SK-N-MC (cell line): ENCODE results near the gene IREB2.

Experiments used
- EZH2 ChIP-seq: fragments of 200-600 bp; sonication (generic); IDR thresholded peaks from one replicate; pipeline ENCODE4 v1.6.1; 2017; ENCODE audit warnings: antibody characterized with exemption
- POLR2AphosphoS5 ChIP-seq: IDR thresholded peaks from 2 replicates; pipeline ENCODE4 v1.6.1; 2012; ENCODE audit warnings: mild to moderate bottlenecking, low read depth, low read length, borderline replicate concordance

DNA sequence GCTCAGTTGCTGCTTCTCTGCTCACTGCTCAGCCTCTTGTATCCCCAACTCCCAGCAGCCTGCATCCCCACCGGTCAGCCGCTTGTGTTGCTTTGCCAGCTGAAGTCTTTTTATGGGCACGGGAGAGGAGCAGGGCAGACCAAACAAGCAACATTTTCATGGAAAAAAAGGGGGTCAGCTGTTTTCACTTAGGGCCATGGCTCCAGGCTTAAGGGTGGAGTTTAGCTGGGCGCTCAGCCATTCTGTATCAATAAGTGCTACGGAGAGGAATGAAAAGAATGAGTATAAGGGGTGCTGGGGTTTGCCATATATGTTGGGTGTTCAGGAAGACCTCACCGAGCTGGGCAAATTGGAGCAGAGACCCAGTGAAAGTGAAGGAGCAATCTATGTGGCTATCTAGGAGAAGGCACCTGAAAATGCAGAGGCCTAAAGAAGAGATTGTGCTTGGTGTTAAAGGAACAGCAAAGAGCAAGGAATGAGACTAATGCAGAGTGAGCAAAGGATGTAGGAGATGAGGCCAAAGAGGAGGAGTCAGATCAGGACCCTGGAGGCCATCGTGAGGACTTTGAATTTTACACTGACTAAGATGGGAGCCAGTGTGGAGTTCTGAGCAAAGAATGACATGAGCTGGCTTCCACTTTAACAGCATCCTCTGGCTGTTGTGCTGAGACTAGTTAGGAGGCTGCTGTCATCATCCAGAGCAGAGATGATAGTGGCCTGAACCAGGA, 16.6 kb upstream of the IREB2 start:
- TF ChIP-seq EZH2 (no peak), POLR2AphosphoS5 (no peak)
